HS-27A (cell line): ENCODE measurements around the gene NHS.

Experiments used
- DNase-seq: peaks from one replicate; pipeline ENCODE4 v3.0.0-alpha.2; 2012; ENCODE audit warnings: low read depth, missing footprints

The NHS gene

GRCh38 chrX:17736856-17737709 lies 362.1 kb downstream of the NHS start, which contains the start of gene SCML1:
Gene SCML1 (plus strand): TSS chrX:17737493. CDS start chrX:17744187, 6,694 bp downstream.
- DNase-seq: peak; percentile 72

GRCh38 chrX:17737710-17737985 lies 362.6 kb downstream of the NHS start:
- DNase-seq: no peak

- no peak for DNase-seq
These were observed 363.1 kb downstream of the NHS start for GRCh38 chrX:17737986-17738713.

GRCh38 chrX:17738737-17739535 lies 363.9 kb downstream of the NHS start:
- no peak for DNase-seq

GRCh38 chrX:17740137-17741122 lies 365.4 kb downstream of the NHS start:
- no peak for DNase-seq

GRCh38 chrX:17741123-17741511 lies 366.1 kb downstream of the NHS start:
- DNase-seq: no peak

GRCh38 chrX:17743913-17744312 lies 368.9 kb downstream of the NHS start:
- DNase-seq: no peak

- no peak for DNase-seq
These were observed 370.0 kb downstream of the NHS start for GRCh38 chrX:17744896-17745523.

- DNase-seq: no peak
These were observed 372.7 kb downstream of the NHS start for GRCh38 chrX:17747692-17748091.

- no peak for DNase-seq
These were observed 373.7 kb downstream of the NHS start for GRCh38 chrX:17748684-17749083.

- DNase-seq: no peak
These were observed 375.4 kb downstream of the NHS start for GRCh38 chrX:17750436-17750835.

GRCh38 chrX:17758382-17758781 lies 383.4 kb downstream of the NHS start:
- DNase-seq: no peak

- no peak for DNase-seq
These were observed 385.0 kb downstream of the NHS start for GRCh38 chrX:17759990-17760389.

- no peak for DNase-seq
These were observed 392.7 kb downstream of the NHS start for GRCh38 chrX:17767734-17768133.

GRCh38 chrX:17768997-17769396 lies 394.0 kb downstream of the NHS start:
- no peak for DNase-seq

GRCh38 chrX:17769701-17770269 lies 394.8 kb downstream of the NHS start:
- no peak for DNase-seq

- DNase-seq: no peak
These were observed 398.3 kb downstream of the NHS start for GRCh38 chrX:17773221-17773876.

- no peak for DNase-seq
These were observed 399.1 kb downstream of the NHS start for GRCh38 chrX:17774053-17774452.

- no peak for DNase-seq
These were observed 404.0 kb downstream of the NHS start for GRCh38 chrX:17778997-17779396.

GRCh38 chrX:17779434-17779833 lies 404.4 kb downstream of the NHS start:
- DNase-seq: no peak
